Left hindlimb (tissue), 1 donor: ENCODE measurements around the gene B4GALT1.
A peak's percentile ranks its signal among the peaks of the same experiment; 100 is the strongest.

Experiments
- DNase-seq: peaks from one replicate; pipeline ENCODE4 v3.0.0-alpha.2; 2018

The B4GALT1 gene

DNA sequence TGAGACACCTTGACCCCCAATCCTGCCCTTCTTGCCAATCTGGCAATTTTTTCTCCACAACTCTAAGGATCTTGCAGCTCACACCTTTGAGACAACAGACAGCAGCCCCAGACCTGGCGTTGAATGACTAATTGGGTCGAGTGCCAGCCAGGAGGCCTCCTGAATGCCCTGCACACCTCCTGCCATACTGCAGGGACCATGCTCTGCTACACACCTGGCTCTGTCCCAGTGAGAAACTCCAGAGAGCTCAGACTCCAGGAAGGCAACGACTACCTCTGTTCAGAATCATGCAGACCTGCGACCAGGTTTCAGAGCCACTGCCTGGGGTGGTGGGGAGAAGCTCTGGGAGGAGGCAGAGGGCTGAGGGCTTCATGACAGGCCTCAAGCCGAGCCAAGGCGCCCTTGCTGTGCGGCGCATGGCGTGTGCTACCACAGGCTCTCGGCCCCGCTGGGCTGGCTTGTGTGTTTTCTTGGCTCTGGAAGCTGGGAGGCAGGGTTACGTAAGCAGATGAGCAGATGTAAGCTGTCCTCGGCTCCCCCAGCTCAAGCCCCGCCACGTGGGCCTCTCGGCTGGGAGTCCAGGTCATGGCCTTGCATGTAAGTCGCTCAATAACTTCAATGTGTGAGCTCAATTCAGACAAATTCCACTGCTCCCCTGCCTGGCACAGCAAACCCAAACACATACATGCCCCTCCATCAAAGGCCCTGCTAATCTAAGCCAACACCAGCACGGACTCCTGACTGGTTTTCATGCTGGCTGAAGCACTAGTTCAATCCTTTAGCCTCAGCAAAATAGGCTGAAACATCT is 27.5 kb downstream of the B4GALT1 start:
- peak; percentile 83 for DNase-seq

DNA sequence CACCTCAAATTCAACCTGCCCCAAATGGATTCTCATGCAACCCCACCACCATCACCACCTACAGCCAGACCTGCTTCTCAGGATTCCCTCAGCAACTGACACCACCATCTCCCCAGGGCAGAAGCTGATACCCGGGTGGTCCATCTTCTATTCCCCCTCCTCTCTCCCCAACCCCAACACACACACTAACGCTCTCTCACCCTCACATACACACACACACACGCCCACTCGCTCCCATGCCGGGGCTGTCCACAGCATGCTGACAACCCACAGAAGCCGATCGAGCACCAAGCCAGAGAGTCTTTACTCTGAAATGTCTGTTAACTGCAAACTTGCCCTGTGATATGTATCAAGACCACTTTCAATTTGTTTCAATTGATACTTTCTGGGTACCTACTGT is 28.4 kb downstream of the B4GALT1 start:
- DNase-seq, result no peak

DNA sequence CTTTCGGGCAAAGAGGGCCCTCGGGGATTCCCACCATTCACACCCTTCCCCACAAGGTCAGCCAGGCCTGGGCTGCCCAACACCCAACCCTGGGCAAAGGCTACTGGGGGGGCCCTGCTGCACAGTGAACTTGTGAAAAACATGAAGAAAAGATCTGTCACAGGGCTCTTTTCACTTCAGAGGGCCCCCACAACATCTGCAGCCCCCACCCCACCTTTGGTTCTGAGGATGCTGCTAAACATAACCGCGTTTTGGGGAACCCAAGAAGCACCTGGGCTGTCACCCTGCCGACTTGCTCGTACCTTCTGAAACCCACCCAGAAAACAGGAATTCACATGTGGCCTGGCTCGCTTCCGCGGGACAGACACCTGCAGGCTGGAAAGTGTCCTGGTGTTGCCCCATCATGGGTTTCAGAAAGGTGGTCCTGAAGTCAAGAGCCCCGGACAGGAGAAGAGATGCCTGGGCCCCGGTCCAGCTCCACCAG is 29.3 kb downstream of the B4GALT1 start:
- DNase-seq, result no peak

DNA sequence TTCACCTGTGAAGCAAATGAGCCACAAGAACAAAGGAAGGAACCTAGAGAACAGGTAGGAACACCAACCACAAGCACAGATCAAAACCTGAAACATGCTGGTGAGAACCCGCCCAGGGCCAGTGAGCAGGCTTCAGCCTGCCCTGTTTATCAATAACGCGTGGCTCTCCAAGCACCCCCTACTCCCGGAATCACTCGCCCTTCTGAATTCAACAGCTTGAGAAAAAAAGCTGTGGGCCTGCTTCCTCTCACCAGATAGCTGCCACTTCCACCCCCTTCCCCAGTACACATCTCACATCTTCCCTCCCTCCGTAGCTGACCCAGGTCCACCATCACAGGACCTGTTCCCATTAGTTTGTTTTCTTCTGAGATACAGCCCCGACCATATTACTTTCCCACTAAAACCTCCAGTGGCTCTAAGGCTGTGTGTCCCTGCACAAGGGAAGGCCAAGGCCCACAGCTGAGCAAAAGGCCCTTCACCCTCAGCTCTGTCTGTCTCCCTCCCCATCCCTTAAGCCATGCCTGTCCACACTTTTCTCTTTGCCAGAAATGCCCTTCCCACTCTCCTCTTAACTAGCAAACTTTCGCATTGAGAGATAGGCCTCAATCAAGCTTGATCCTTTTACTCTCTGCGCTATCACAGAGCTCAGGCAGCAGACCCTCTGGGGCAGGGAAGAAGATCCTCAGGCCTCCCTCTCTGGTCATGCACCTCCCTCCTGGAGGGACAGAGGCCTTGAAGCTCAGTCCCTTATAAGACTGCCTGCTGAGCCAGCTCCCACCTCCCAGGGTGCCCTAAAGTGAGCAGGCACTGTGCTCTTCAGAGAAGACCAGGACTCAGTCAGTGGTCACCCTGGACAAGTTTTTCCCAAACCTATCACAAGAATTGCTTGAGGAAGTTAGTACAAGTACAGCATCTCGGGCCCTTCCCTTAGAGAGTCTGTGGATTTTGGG is 30.1 kb downstream of the B4GALT1 start:
- DNase-seq, result no peak

DNA sequence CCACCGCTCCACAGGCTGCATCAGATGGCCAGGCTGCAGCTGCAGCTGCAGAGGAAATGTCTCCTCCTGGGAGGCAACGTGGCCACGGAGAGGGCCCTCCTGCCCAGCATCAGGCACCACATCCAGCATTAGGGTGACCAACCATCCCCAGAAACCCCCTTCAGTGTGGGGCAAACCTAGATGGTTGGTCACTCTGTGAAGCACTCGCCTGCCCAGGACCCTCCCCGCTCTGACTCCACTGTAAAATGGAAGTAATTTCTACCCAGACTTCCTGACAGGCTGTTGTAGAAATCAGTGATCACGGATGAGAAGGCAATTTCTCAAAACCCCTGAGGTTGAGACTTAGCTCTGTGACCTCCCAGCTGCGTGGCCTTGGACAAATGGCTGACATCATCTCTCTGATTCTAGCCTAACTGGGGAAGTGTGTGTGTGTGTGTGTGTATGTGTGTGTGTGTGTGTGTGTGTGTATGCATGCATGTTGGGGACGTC is 31.6 kb downstream of the B4GALT1 start:
- DNase-seq, result no peak

DNA sequence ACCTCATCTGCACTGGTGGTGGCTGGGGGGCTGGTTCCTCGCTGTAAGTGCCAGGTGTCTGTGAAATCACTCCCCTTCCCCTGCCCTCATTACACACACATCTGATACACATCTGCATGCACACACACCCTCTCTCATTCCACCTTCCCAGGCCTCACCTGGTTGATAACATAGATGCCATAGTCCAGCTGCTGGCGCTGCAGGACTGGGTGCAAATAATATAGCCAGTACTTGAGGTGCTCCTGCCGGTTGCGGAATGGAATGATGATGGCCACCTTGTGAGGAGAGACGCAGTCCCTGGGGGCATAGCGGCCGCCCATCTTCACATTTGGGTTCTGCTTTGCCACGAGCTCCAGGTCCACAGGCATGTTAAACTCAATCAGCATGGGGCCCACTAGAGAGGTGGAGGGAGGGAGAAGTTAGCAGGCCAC is 32.1 kb downstream of the B4GALT1 start:
- DNase-seq, result no peak

DNA sequence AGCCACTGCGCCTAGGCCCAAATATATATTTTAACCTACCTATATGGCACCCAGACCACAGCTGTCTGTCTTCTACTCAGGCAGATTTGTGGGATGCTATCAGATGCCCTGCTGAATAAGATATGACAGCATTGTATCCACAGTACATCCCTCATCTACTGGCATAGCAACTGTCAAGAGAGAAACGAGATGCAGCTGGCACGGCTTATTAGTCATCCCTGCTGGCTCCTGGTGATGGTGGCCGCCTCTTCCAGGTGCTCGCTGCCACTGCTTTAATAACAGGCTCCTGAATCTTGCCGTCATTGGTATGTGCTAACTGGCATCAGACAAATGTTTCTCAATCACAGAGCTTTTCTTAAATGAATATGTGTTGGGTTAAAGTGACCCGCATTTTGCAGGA is 34.0 kb downstream of the B4GALT1 start:
- DNase-seq, result no peak

DNA sequence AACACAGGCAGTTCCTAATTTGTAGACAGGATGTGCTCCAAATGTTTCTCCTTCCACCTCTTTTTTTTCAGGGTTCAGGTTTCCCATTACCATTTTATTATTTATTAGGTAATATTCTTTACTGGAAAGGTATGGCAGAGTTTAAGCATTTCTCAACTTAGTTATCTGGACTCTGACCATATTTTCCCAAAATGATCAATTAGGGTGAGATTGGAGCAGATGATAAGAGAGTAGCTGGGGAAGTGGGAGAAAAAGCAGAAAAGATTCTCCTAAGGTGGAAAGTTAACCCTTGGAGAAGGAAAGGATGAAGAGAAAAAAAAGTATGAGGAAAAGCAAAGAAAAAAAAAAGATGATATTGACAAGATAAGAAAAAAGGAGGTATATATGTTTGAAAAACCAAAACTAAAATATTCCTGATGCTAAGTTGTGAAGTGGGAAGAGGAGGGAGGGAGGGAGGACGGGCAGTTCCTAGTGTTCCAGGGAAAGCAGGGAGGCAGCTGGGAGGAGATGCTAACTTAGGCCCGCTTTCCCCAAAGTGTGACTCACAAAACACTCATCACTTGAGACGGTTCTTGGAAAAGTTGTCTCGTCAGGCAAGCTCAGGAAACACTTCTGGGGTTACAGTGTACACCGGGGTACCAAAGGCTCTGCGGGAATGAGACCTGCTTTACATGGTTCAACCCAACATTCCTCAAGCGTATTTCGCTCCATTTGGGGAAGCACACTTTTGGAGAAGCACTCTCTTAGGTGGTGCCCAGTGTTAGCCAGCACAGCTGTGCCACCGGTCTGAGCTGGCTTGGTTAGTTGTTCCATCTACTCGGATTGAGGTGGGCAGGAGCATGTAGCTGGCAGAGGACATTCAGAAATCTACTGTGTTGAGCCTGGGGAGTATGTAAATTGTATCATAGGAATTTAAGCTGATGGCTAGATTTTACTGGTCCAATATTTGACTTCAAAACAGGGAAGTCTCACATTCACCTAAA is 35.1 kb downstream of the B4GALT1 start:
- DNase-seq, result no peak

DNA sequence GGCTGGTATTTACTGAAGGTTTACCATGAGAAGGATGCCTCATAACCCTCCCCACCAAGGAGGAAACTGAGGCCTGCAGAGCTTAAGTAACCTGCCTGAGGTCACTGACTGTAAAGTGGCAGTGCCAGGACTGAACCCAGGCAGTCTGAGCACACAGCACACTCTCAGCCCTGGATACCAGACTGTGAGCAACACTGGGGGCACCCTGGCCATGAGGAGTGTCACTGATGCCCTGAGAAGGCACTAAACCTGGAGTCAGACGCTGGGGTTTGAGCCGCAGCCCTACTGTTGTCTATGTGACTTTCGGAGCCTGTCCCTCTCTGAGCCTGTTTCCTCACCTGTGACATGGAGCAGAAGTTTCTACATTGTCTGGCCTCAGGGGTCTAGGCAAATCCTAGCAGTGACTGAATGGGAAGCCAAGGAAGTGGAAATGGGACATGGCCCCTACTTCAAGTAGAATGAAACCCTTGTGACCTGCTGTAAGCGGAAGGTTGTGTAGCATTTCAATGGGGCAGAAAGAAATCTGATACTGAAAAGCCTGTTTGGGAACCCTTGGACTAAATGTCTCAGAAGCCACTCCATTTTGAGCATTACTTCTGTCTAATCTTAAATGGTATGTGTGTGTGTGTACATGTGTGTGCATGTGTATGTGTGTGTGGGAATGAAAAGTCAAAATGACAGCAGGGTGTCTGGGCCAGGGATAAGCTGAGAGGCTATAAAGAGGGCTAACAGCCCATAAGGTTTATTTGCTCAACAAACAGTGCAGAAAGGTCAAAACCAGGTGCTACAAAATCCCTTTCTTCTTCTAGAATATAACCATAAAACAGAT is 36.0 kb downstream of the B4GALT1 start:
- DNase-seq, result no peak

DNA sequence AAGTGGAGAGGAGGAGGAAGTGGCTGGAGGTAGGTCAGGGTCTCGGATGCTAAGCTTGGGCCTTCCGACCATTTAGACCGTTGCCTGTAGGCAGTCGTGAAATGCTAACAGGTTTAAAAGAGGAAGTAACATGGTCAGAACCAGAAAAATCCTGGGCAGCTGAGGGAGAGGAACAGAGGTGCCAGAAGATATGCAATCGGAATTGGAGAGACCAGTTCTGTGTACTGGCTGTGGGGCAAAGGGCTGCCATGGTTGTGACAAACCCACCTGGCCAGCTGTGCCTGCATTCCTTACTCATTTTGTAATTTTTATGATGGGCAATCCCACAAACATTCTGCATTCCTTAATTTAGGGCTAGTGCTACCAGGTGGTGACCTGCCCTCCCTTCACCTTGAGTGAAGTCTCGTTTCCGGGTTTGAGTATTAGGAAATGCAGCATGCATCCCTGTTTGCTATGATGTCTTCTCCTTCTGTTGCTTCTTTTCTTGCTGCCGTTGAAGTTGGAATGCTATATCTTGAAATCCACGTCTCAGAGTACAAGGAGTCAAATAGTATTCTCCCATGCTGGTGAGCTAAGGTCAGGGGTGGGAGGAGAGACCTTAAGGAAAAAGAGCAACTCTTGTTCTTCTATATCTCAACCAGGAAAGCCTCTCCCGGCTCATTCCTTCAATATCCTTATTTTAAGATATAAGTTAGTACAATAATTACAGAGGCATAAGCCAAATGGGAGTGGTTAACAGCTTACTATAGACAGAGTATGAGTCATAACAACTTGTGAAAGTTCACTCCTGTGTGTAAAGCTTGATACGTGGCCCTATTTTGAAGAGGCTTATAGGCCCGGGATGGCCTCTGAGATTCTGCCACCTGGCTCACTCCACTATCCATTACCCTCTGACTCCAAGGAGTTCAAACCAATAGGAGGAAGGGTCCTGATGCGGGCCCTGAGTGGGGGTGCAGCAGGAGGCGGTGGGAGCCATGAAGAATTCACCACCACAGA is 37.0 kb downstream of the B4GALT1 start:
- DNase-seq, result no peak

DNA sequence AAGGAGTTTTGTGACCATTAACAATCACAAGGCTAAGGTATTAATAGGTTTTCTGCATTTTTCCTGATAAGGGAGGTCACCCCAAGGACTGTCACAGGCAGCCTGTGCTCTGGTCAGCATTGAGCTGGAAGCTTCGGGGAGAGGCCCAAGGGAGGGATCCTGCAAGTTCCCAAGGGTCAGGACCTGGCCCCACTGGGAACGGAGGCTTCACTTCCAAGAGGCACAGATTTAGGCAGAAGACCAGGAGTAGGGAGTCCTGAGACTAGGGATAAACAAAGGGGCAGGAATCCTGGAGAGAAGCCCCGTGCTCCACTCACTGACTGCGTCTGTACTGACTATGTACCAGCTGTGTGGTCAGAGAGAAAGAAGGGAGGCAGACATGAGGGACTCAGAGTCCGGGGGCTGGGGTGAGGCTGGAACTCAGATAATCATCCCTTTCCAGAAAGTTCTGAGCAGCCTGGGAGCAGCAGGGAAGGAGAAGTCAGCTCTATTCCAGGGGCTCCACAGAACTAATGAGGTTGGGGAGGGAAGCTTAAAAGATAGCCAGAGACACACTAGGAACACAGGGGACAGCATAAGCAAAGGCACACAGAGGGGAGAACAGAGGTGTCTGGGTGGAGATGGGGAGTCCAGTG is 37.8 kb downstream of the B4GALT1 start:
- DNase-seq, result no peak

DNA sequence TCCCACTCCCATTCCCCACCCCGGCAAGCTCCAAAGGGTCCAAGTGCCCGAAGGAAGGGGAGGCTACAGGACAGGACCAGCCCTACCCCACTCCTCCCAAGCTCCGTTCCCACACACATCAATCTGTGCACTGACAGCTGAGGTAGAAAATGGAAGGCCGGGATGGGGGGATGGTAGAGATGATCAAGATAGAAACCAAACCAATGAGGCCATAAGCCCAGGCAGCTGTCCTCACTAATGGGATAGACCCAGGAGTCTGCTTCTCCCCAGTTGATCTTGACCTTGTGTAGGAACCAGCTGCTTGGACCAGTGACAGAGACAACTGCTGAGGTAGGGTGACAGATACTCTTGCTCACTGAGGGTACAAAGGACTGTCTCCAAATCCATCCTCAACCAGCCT is 38.6 kb downstream of the B4GALT1 start:
- no peak for DNase-seq

DNA sequence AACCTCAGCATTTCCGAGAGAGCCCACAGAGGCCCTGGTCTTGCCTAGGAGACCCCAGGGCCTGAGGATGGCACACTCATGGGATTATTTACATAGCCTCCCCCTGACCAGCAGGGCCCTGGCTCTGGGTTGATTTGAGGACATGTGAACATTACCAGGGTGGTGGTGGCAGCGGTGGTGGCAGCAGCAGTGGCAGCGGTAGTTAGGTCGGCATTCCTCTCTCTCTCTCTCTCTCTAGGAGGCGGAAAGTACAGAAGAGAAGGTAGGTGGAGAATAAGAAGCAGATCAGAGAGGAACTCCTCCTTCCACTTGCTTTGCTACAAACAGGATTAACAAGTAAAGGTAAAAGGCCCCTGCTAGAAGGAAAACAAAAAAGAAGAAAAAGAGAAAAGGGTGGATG is 39.3 kb downstream of the B4GALT1 start:
- no peak for DNase-seq

DNA sequence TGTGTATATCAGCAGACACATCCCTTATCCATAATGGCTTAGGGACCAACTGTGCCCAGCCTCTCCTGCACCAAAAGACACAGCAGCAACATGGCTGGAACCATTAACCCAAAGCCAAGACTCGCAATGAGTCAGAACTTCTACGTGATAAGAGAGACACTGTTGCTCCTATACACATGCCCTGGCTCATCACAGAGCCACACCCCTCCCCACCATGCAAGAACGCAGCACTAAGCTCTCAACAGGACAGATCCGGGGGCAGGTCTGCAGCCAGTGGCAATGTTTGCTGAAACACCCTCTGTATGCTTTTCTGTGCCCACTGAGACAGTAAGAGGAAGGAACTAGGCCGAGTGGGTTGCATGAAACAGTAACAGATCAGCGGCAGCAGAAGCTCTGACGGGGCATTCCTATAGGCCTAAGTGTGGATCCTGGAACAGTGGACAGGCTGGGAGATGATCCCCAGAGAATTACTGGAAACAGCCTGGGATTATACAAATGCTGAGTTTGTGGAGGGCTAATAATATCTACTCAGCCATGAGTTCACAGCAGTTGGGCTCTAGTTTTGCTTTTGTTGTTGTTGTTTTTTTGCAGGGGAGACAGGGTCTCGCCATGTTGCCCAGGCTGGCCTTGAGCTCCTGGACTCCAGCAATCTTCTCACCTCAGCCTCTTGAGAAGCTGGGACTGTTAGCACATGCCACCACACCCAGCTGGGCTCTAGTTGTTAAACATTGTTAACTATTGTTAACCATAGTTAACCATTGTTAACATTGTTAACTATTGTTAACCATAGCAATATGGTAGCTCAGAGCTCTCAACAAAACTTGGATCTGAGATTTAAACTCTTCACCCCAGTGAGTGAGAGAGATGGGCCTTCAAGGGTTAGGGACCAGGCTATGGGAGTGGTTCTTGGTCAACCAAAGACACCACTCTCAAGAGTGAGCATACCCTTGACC is 41.0 kb downstream of the B4GALT1 start:
- DNase-seq, result no peak

DNA sequence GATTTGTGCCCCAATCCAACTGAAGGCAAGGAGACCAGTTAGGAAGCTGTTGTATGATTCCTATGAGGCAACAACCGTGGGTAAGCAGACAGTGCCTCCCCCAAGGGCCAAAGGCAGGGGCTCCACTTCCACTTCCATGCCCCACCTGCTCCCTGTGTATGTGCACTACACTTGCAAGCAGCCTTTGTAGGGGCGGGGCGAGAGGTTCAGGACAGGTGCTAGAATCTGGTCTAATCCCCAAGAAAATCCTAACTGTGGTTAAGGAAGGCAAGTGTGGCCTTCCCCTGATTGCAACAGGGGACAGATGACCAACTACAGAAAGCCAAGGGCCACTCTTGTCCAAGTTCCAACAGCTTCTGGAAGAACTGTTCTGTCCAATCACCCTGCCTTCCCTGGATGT is 41.7 kb downstream of the B4GALT1 start:
- DNase-seq, result no peak

DNA sequence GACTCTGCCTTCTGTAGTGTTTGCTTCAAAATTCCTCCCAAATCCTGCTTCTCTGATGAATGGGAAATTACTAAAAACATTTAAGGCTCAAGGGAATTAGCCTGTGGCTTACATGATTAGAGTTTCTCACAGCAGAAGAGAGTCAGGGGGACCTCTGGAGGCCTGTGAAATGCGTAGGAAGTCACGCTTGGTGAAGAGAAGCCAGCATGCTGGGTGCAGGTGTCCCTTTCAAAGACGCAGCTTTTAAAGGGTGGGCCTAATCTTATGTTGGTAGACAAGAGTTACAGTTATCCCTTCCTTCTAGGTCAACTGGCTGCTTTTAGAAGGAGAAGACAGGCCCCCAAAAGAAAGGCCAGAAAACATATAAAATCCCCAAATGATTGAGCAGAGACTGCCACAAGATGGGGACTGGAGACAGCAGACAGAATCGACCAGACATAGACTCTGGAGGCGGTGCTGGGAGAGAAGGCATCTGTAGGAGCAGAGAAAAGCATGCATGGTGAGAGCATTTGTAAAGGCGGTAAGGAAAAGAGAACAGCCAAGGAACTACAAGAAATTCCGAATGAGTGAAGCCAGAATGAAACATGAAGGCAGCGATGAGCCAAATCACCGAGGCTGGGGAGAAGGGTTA is 42.3 kb downstream of the B4GALT1 start:
- DNase-seq, result no peak

DNA sequence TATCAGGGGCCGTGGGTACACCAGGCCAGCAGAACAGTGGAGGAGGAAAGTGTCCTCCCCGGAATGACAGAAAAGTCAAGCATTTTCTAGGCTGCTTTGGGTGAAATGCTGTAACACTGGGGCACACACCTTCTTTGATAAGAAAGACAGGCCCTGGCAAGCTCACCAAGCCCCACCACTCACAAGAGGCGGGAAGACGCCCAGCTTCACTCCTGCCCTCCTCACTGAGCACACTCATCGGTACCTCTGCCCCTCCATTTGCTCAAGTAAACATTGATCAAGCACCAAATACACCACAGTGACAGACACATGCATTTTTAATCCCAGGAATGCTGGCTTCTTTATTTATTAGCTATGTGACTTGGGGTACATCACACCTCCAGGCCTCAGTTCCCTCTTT is 43.1 kb downstream of the B4GALT1 start:
- no peak for DNase-seq
